Neural cell (in vitro differentiated cells): ENCODE measurements around the gene POLR1F. TPM values are rescaled to one million over a fixed set of nuclear protein-coding genes. Genes with fewer than 3 reads are reported as not detected.

Experiments used
- polyA plus RNA-seq: library from polyadenylated mRNA; depleted of rRNA; stranded (reverse); fragments of >200 nt; gene quantifications from 2 replicates; pipeline ENCODE4 v1.2.3, GENCODE V29; 2014
- small RNA-seq, 3 experiments: library from RNA; depleted of rRNA; stranded (forward); fragments of <200 nt; gene quantifications; one replicate each; pipeline ENCODE3, GENCODE V24; 2012

The POLR1F gene
- polyA plus RNA-seq, 1 donor from 2014 or later: 11.9 TPM

Small RNA genes lying within 50 kb of the gene (small RNA-seq; reads per million reads assigned to genes)
- 0.57 to 6.0 (median 3.0) reads per million in 3 experiments for gene MIR3146

Other genes with a start within 250 kb of the POLR1F start
- 30.3 and 35.7 TPM in 2 replicates for gene TMEM196, start 64.6 kb upstream of the POLR1F start, polyA plus RNA-seq